Aorta (tissue), 5 donors: ENCODE measurements around the gene SFRP2. TPM values are rescaled to one million over a fixed set of nuclear protein-coding genes. Genes with fewer than 3 reads are reported as not detected.

Experiments
- ATAC-seq: fragments of 200-7000 bp; cut with Tn5 transposase; one replicate; pipeline ENCODE4 v1.9.1; 2022; ENCODE audit warnings: moderate library complexity; ENCODE audit not compliant: low FRiP score
- DNase-seq, 2 donors: peaks; one replicate each; pipeline ENCODE4 v3.0.0-alpha.2; 2020
- H3K27ac ChIP-seq, 2 donors: one replicate each; pipeline ENCODE4 v1.5.1; 2013; ENCODE audit warnings: low read length in 2 of 2, mild to moderate bottlenecking in 2 of 2, moderate library complexity in 2 of 2, control low read depth in 1 of 2, inconsistent platforms in 1 of 2, low read depth in 1 of 2
- H3K27me3 ChIP-seq, 2 donors: one replicate each; pipeline ENCODE4 v1.6.1; 2013; ENCODE audit warnings: control low read depth in 1 of 2, low read length in 1 of 2, mild to moderate bottlenecking in 1 of 2, moderate library complexity in 1 of 2; ENCODE audit not compliant: insufficient read depth in 2 of 2, control insufficient read depth in 1 of 2
- H3K36me3 ChIP-seq, 2 donors: one replicate each; pipeline ENCODE4 v1.6.1; 2013; ENCODE audit warnings: control low read depth in 1 of 2, low read length in 1 of 2, mild to moderate bottlenecking in 1 of 2; ENCODE audit not compliant: insufficient read depth in 2 of 2, control insufficient read depth in 1 of 2
- H3K4me1 ChIP-seq, 2 donors: one replicate each; pipeline ENCODE4 v1.6.1; 2013; ENCODE audit warnings: low read length in 2 of 2, control low read depth in 1 of 2, mild to moderate bottlenecking in 1 of 2, moderate library complexity in 1 of 2; ENCODE audit not compliant: insufficient read depth in 2 of 2, control insufficient read depth in 1 of 2
- H3K4me3 ChIP-seq, 2 donors: one replicate each; pipeline ENCODE4 v1.5.1; 2013; ENCODE audit warnings: low read length in 2 of 2, control low read depth in 1 of 2, mild to moderate bottlenecking in 1 of 2
- H3K9me3 ChIP-seq: one replicate; pipeline ENCODE4 v1.6.1; 2013; ENCODE audit warnings: mild to moderate bottlenecking, low read length; ENCODE audit not compliant: control insufficient read depth
- WGBS, 2 donors: extraction: QIAGEN DNeasy Blood & Tissue Kit; methylation state at CpG; one replicate each; pipeline ENCODE4 v1.1.7; 2013; 5-methylcytosine and 5-hydroxymethylcytosine counted together
- intact Hi-C, 2 donors: fragments of 100-400 bp; cut with DNase I; formaldehyde crosslinking; loops; one replicate each; pipeline versions ENCODE4 v1.14.2 to v1.15.0; 2022
- polyA plus RNA-seq, 2 donors: library from polyadenylated mRNA; stranded (reverse); fragments of 200-250 nt; gene quantifications; one replicate each; pipeline ENCODE4 v1.2.3, GENCODE V29; 2013
- total RNA-seq, 2 donors: library from RNA; stranded (reverse); fragmentation: NEBNext Ultra II Directional; extraction: Animal tissue kit (Norgen Biotek cat#: 25700); gene quantifications; one replicate each; pipeline ENCODE4 v1.2.1, GENCODE V29; 2021
- donor health status: healthy with polysubstance abuse.
- donor health status: Bipolar disorder and iron deficiency.
- donor health status: DM: no; HTN: no; CAD: no.
- donor health status: DM: no; HTN: no; CAD: no.
- donor health status: DM: yes; HTN: yes; CAD: no.

SFRP2 gene
- total and polyA plus RNA-seq, 4 donors: 0.92 to 1,198 (median 52.0) TPM

GRCh38 chr4:153733751-153734448 lies 55.0 kb downstream of the SFRP2 start:
- ATAC-seq: no peak
- no peaks in the 10 kb centered on the region for H3K9me3 ChIP-seq
- intact Hi-C loops: no loop called here

GRCh38 chr4:153731239-153731638 lies 57.6 kb downstream of the SFRP2 start:
- no peak for DNase-seq
- Histone ChIP-seq H3K9me3 (no peaks in the 10 kb centered on the region), H3K27ac (no peak overlapping the region), H3K27me3 (no peaks in the 10 kb centered on the region), H3K36me3 (no peaks in the 10 kb centered on the region), H3K4me3 (no peak overlapping the region), H3K4me1 (no peaks in the 10 kb centered on the region)
- 17 to 34% methylated on average over 3 of the region's 3 CpGs for WGBS, 2 donors
- intact Hi-C loops: no loop called here
- no peak for ATAC-seq

More at GRCh38 chr4:153733751-153734448, 55.0 kb downstream of the SFRP2 start:
- Histone ChIP-seq H3K4me1 (no peaks in the 10 kb centered on the region), H3K27me3 (no peaks in the 10 kb centered on the region), H3K27ac (no peak overlapping the region), H3K36me3 (no peaks in the 10 kb centered on the region), H3K4me3 (no peak overlapping the region)
- no peak for DNase-seq
- WGBS, 2 donors: 57 to 59% methylated on average over 4 of the region's 4 CpGs

Other genes with a start within 250 kb of the SFRP2 start
- 10 to 100 TPM; 49.9 to 55.7 TPM for gene TLR2, start 104.8 kb downstream of the SFRP2 start, total RNA-seq
- 10 to 100 TPM in 1 of 2 donors, 1 to 10 TPM in 1; 6.1 to 12.8 TPM for gene TLR2, start 104.8 kb downstream of the SFRP2 start, polyA plus RNA-seq
- 1 to 10 TPM in 1 of 2 donors, not detected in 1; 1.0 TPM for gene RNF175, start 29.1 kb downstream of the SFRP2 start, total RNA-seq
- under 1 TPM in 1 of 2 donors, not detected in 1; 0.33 TPM for gene RNF175, start 29.1 kb downstream of the SFRP2 start, polyA plus RNA-seq